Ramos (cell line): ENCODE measurements around the gene PHKG1.
"Not testable (repeated sequence)": the region's sequence is repeated elsewhere in the genome, so short reads cannot be mapped to it uniquely, and the experiment has no call there.

Experiments used
- in situ Hi-C: fragments of 300-500 bp; cut with MboI; formaldehyde crosslinking; loops from one replicate; pipeline ENCODE4 v1.14.3; 2022; ENCODE audit warnings: low sequenced_read_pairs; ENCODE audit not compliant: unreplicated experiment

The PHKG1 gene

DNA sequence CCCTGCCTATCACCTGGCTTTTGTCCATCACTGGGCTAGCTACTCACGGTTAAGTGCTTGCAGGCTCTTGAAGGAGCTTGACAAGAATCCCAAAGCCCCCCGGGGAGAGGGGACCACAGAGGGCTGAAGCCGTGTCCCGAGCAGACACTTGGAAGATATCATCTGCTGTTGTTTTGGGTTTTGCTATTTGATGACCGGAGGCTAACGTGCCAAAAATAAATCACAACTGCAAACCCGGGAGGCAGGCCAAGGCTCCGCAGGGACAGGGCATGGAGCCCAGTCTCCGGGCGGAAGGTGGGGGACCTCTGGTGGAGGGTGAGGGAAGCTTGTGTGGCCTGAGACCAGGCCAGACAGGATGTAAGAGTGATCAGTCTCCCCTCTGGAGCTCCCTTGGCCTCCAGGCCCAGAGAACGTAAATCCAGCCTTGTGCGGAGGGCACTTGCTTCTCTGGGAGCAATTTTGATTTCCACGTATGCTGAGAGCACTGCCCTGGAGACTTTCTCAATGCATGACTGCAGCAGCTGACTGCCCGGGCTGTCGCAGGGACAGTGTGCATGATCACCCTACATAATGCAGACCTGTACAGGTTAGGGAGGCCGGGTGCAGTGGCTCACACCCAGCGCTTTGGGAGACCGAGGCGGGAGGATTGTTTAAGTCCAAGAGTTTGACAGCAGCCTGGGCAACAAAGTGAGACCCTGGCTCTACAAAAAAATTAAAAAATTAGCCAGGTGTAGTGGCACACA, at the start of gene PHKG1:
PHKG1 (minus strand) TSS at position 164 of the 743 bp plus-strand sequence. CDS start 4,011 bp downstream, outside the sequence.
- in situ Hi-C loops, result no loop called here

- in situ Hi-C loops, result not testable (repeated sequence)
These were observed 38.3 kb upstream of the PHKG1 start for GRCh38 chr7:56131062-56131461.

DNA sequence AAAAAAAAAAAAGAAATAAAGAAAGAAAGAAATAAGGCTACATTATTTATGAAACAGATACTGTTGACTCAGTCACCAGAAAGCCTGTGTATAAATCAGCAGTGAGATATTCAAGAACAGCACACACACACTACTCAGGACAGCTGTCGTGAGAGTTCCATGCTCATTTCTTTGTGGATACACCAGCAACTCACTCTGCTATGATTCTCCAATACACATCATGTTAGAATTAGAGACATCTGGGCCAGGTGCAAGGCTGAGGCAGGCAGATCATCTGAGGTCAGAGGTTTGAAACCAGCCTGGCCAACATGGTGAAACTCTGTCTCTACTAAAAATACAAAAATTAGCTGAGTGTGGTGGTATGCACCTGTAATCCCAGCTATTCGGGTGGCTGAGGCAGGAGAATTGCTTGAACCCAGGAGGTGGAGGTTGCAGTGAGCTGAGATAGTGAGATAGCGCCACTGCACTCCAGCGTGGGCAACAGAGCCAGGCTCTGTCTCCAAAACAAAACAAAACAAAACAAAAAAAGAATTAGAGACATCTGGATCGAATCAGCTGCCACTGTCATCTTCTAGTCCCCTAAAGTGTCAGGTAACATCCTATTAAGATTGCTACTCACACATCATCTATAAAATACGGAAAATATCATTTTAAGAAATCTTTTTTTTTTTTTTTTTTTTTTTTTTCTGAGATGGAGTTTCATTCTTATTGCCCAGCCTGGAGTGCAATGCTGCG, 34.7 kb upstream of the PHKG1 start:
- in situ Hi-C loops, result no loop called here

DNA sequence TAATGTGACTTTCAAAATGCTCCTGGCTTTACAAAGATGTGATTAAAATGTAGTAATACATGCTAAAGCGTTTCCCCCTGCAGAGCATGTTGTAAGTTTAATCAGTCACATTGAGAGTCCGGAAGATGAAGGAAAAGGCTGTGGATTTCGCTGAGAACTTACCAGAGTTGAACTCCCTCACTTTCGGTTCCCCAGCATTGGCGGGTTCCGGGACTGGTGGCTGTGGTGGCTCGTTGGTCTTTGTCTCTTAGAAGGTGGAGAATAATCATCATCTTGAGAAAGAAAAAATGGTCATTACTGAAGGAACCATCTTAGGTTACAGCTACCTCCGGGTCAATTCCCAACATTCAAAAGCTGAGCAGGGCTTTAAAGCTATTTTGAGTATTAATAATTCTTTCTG, 33.1 kb upstream of the PHKG1 start:
- in situ Hi-C loops, result no loop called here

GRCh38 chr7:56124981-56125380, 32.2 kb upstream of the PHKG1 start:
- in situ Hi-C loops, result no loop called here

DNA sequence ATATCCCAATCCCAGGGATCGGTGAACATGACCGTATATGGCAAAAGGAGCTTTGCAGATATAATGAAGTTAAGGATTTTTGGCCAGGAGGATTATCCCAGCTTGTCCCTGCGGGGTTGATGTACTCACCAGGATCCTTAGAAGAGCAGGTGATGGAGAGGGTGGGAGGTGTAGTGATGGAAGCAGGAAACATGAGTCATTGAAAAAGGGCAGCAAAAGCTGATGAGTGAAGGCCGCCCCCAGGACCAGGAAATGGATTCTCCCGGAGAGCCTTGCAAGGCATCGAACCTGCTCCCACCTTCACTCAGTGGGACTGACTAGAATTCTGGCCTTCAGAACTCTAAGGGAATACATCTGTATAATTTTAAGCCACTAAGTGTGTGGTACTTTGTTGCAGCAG, 28.7 kb upstream of the PHKG1 start:
- in situ Hi-C loops, result no loop called here

GRCh38 chr7:56115852-56116538, 23.2 kb upstream of the PHKG1 start, which contains the start of gene NUPR2:
Gene NUPR2, minus strand, starts transcription at chr7:56116417. Its CDS starts 103 bp downstream, at chr7:56116314.
- in situ Hi-C loops, result no loop called here

DNA sequence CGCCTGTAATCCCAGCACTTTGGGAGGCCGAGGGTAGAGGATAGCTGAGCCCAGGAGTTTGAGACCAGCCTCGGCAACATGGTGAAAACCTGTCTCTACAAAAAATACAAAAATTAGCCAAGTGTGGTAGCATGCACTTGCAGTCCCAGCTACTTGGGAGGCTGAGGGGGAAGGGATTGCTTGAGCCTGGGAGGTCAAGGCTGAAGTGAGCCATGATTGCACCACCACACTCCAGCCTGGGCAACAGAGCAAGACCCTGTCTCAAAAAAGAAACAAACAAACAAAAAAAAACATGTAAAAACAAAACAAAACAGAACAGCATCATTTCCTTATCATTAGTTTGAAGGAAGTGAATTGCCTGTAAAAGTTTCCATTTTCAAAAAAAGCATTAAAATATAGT, 19.5 kb upstream of the PHKG1 start:
- in situ Hi-C loops, result not testable (repeated sequence)

DNA sequence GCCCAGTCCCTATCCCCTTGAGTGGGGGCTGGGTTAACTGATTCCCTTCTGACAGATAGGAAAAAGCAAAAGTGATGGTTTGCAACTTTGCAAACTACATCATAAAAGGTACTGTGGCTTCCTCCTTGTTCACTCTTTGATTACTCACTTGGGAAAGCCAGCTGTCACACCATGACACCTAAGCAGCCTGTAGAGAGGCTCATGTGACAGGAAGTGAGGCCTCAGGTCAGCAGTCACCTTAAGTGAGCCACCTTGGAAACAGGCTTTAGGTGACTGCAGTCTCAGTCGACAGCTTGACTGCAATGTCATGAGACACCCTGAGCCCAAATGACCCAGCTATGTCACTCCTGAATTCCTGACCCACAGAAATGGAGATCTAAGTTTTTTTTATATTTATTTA, 17.9 kb upstream of the PHKG1 start:
- in situ Hi-C loops, result no loop called here

DNA sequence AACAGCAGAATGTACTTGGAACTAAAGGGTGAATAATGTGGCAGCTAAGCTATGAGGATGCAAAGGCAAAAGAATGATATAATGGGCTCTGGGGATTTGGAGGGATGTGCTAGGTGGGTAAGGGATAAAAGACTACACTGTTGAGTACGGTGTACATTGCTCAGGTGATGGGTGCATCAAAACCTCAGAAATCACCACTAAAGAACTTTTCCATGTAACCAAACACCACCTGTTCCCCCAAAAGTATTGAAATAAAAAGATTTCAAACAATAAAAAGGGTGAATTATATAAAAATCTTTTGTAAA, 15.2 kb upstream of the PHKG1 start:
- in situ Hi-C loops, result no loop called here

- in situ Hi-C loops, result no loop called here
These were observed 13.6 kb upstream of the PHKG1 start, which contains the start of gene CHCHD2 for GRCh38 chr7:56106108-56107073. Gene CHCHD2, minus strand, starts transcription at chr7:56106476. Its CDS starts 63 bp downstream, at chr7:56106413.

DNA sequence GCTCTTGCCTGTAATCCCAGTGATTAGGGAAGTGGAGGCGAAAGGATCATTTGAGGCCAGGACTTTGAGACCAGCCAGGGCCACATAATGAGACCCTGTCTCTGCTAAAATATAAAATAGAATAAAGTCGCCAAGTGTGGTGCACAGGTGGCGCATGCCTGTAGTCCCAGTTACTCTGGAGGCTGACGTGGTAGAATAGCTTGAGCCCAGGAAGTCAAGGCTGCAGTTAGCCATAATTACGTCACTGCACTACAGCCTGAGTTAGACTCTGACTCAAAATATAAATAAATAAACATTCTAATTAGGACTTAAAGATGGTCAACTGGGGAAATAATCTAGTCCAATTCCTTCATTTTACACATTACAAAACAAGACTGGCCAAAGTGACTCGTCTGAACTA, 12.8 kb upstream of the PHKG1 start:
- in situ Hi-C loops, result no loop called here

- in situ Hi-C loops, result not testable (repeated sequence)
These were observed 11.4 kb upstream of the PHKG1 start for GRCh38 chr7:56104138-56104537.

GRCh38 chr7:56099653-56100052, 6.9 kb upstream of the PHKG1 start:
- in situ Hi-C loops, result no loop called here

DNA sequence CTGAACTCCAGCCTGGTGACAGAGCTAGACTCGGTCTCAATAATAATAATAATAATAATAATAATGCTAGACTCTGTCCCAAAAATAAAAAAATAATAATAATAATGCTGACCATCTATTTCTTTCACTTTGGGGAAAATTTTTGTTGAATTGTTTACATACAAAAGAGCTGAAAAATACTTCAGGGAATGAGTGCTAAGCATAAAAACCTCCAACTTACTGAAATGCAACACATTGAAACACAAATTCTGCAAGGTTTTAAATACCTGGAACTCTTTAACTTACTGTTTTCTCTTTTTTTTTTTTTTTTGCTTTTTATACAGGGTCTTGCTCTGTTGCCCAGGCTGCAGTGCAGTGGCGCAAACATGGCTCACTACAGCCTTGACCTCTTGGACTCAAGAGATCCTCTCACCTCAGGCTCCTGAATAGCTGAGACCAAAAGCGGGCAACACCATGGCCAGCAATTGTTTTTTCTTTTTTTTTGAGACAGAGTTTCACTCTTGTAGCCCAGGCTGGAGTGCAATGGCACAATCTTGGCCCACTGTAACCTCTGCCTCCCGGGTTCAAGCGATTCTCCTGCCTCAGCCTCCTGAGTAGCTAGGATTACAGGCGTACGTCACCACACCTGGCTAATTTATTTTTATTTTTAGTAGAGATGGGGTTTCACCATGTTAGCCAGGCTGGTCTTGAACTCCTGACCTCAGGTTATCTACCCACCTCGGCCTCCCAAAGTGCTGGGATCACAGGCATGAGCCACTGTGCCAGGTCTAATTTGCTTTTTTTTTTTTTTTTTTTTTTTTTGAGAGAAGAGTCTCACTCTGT, 5.6 kb upstream of the PHKG1 start:
- in situ Hi-C loops, result not testable (repeated sequence)

DNA sequence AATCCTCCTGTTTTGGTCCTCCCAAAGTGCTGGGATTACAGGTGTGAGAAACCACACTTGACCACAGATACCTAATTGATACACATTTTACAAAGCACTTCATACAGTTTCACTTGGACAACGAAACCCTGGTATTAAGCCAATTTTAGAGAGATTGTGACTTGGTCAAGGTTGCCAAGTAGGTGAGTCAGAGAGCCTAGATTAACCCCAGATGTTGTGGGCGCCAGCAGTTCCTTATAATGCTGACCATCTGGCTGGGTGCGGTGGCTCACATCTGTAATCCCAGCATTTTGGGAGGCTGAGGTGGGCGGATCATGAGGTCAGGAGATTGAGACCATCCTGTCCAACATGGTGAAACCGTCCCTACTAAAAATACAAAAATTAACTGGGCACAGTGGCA, 4.9 kb upstream of the PHKG1 start:
- in situ Hi-C loops, result no loop called here

DNA sequence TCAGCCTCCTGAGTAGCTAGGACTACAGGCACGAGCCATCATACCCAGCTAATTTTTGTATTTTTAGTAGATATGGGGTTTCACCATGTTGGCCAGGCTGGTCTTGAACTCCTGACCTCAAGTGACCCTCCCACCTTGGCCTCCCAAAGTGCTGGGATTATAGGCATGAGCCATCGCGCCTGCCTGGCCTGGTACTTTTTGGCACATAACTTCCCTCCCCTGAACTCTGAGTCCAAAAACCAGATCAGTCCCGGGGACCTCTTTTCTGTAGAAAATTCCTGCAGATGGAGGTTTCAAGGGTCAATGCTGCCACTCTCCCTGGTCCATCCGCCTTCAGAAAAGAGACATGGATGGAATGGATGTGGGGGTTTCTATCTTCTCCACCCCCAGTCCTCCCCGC, 364 bp downstream of the PHKG1 start:
- in situ Hi-C loops, result not testable (repeated sequence)

DNA sequence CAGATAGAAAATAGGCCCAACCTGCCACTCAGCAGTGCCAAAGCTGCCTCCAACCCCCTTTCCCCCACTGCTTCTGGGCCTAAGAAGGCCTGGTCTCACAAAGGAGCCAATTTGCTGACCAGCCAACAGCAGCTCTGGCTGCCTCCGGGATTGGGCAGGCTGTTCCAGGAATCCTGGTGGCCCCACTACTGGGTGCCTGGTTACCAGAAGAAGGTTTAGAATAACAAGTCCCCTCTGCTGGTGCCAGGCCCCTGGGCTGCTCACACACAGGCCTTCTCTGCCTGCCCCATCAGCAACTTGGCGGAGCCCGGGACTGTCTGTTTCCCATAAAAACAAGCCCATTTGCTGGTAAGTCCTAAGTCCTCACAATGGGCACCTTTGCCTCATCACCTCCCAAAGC, 1.2 kb downstream of the PHKG1 start:
- in situ Hi-C loops, result no loop called here

GRCh38 chr7:56087445-56087844, 5.3 kb downstream of the PHKG1 start:
- in situ Hi-C loops, result no loop called here
